Measurements from ENCODE around the gene NTM.

GRCh38 chr11:131845255-131845654 is 474.8 kb downstream of the NTM start:
- no peak for TF ChIP-seq CTCF (IDR thresholded peaks at IDR 0.05)
- TF ChIP-seq POLR2A (IDR thresholded peaks at IDR 0.05), result no peak
